ENCODE measurements around the gene FAM47E.

Gene FAM47E

DNA sequence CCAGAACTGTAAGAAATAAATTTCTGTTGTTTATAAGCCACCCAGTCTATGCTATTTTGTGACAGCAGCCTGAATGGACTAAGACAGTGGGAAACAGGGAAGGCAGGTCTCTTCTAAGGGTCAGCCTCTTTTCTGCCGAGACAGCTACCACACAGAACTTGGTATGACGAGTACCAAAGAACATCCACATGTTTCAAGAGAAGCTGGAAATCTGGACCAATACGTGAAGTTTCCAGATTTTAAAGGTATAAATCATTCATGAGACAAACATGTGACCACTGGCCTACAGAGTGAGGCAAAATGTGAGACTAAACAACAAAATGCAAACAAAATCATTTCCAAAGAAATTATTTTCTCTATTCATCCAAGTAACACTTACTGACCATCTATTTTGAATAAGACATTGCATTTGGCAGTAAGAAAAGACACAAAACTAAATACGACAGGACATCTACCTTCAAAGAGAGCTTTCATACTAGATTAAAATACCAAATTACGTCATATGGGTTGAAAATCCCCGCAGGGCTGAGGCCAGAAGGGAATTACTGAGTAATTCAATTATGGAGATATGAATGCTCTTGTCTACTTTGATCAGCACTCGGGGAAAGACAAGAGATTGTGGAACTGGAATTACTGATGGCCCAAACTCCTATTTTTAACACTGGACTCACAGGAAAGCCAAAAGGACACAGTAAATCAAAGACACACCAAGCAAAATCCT is 45.1 kb upstream of the FAM47E start (continued):
- TF ChIP-seq PRDM2 (tag by site-specific recombination; IDR thresholded peaks at IDR 0.05; ENCODE audit: borderline replicate concordance) (no peak), PRDM6 (tag by site-specific recombination; IDR thresholded peaks at IDR 0.05) (0 out of 2 replicates have a peak, but pooled peaks have one; percentile 45), ZNF664 (tag by site-specific recombination; IDR thresholded peaks at IDR 0.05) (no peak), ZNF26 (tag by site-specific recombination; IDR thresholded peaks at IDR 0.05) (no peak)

DNA sequence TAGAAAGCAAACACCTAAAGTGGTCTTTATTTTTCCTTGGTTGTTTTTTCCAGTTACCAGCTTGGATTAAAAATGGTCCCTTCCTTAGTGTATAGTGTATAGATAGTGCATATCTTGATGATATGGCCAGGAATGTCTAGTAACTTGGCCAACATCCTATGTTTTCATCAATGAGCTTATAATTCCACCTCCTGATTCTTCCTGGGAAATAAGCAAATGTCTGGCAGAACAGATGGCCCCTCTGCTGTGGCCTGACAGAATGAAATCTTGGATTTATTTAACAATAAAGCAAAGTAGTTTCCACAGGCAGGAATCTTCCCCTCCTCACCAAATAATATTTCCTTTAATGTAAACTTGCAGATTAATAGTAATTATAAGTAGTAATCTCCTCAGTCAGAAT is 44.0 kb upstream of the FAM47E start:
- Histone ChIP-seq H3K4me1 (ENCODE audit: control insufficient read depth, insufficient read depth, low read length) (no peaks in the 10 kb centered on the region), H3K36me3 (ENCODE audit: control insufficient read depth in 2 of 2, insufficient read depth in 1 of 2, low read length in 2 of 2) (no peaks in the 10 kb centered on the region), H3K9me3 (ENCODE audit: control insufficient read depth, insufficient read depth, low read depth, low read length) (no peaks in the 10 kb centered on the region), H3K4me3 (ENCODE audit: low read depth, low read length) (no peak overlapping the region), H3K27ac (ENCODE audit: extremely low read depth, low read depth, low read length) (no peak overlapping the region)
- CTCF ChIA-PET = interaction anchor here (0.8 kb wide), 1 partner anchor 99 kb away, joined by 3 read pairs; the partner anchor contains the start of gene STBD1
- POLR2A ChIA-PET = no interaction called here
- TF ChIP-seq ZNF354C (tag by site-specific recombination; IDR thresholded peaks at IDR 0.05; ENCODE audit: borderline replicate concordance, low read depth) (no peak), GLIS1 (tag by site-specific recombination; IDR thresholded peaks at IDR 0.05) (no peak), ZNF555 (tag by site-specific recombination; conservative IDR thresholded peaks at IDR 0.05) (no peak), ZNF214 (tag by site-specific recombination; IDR thresholded peaks at IDR 0.05; ENCODE audit: borderline replicate concordance) (no peak), ZNF514 (tag by site-specific recombination; IDR thresholded peaks at IDR 0.05) (no peak)

DNA sequence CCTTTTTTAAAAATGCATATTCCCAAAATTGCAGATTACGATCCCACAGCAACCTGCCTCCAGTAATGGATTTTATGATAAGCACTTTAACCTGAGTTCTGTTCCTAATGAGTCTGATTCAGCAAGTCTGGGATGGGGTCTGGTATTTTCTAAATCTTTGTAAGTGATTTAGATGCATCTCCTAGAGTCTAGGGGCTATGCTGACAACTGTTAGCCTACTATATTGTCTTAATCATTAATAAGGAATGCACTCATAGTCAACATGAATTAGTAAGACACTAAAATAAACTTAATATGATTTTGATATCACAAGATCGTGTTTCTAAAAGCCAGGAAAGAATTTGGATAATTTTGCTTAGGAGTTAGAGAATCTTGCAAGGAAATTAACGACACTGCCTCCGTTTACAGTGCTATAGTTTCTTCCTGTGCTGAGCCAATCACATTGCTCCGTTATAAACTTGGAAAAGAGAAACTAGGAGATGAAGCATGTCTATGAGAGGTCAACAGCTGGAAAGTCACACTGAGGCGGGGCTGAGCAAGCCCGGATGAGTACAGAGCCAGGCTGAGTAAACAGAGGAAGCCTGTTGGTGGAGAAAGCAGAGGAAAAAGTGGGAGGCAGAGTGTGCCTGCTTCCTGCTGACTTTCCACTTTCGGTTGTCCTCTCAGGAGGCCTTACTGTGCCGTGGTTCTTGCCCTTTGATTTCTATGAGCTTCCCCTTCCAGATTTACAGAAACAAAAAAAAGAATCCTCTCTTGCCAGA is 43.3 kb upstream of the FAM47E start:
- H3K36me3 ChIP-seq (ENCODE audit: control insufficient read depth in 2 of 2, insufficient read depth in 1 of 2, low read length in 2 of 2) = no peaks in the 10 kb centered on the region
- ChIA-PET POLR2A (no interaction called here), CTCF (no interaction called here)
- H3K9me3 ChIP-seq (ENCODE audit: control insufficient read depth, insufficient read depth, low read depth, low read length) = no peaks in the 10 kb centered on the region
- H3K4me3 ChIP-seq (ENCODE audit: low read depth, low read length) = no peak overlapping the region
- H3K4me1 ChIP-seq (ENCODE audit: control insufficient read depth, insufficient read depth, low read length) = no peaks in the 10 kb centered on the region
- no peak overlapping the region for H3K27ac ChIP-seq (ENCODE audit: extremely low read depth, low read depth, low read length)
- TF ChIP-seq, protein P1, sequence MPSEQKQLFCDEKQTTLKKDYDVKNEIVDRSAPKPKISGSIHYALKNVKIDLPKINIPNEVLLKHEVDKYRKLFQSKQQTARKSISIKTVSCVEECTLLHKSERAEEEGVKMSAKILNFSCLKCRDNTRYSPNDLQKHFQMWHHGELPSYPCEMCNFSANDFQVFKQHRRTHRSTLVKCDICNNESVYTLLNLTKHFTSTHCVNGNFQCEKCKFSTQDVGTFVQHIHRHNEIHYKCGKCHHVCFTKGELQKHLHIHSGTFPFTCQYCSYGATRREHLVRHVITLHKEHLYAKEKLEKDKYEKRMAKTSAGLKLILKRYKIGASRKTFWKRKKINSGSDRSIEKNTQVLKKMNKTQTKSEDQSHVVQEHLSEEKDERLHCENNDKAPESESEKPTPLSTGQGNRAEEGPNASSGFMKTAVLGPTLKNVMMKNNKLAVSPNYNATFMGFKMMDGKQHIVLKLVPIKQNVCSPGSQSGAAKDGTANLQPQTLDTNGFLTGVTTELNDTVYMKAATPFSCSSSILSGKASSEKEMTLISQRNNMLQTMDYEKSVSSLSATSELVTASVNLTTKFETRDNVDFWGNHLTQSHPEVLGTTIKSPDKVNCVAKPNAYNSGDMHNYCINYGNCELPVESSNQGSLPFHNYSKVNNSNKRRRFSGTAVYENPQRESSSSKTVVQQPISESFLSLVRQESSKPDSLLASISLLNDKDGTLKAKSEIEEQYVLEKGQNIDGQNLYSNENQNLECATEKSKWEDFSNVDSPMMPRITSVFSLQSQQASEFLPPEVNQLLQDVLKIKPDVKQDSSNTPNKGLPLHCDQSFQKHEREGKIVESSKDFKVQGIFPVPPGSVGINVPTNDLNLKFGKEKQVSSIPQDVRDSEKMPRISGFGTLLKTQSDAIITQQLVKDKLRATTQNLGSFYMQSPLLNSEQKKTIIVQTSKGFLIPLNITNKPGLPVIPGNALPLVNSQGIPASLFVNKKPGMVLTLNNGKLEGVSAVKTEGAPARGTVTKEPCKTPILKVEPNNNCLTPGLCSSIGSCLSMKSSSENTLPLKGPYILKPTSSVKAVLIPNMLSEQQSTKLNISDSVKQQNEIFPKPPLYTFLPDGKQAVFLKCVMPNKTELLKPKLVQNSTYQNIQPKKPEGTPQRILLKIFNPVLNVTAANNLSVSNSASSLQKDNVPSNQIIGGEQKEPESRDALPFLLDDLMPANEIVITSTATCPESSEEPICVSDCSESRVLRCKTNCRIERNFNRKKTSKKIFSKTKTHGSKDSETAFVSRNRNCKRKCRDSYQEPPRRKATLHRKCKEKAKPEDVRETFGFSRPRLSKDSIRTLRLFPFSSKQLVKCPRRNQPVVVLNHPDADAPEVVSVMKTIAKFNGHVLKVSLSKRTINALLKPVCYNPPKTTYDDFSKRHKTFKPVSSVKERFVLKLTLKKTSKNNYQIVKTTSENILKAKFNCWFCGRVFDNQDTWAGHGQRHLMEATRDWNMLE (tag by site-specific recombination; conservative IDR thresholded peaks at IDR 0.05; ENCODE audit: low read depth) = no peak
- TF ChIP-seq ZBTB49 (tag by site-specific recombination; IDR thresholded peaks at IDR 0.05; ENCODE audit: low read depth) (no peak), ZNF350 (tag by site-specific recombination; IDR thresholded peaks at IDR 0.05) (no peak)

Measured in HEK293 (cell line).